Measurements from ENCODE around the gene SUCLG1.

Gene SUCLG1

GRCh38 chr2:84395820-84396219 is 63.3 kb downstream of the SUCLG1 start:
- TF ChIP-seq, protein P1, sequence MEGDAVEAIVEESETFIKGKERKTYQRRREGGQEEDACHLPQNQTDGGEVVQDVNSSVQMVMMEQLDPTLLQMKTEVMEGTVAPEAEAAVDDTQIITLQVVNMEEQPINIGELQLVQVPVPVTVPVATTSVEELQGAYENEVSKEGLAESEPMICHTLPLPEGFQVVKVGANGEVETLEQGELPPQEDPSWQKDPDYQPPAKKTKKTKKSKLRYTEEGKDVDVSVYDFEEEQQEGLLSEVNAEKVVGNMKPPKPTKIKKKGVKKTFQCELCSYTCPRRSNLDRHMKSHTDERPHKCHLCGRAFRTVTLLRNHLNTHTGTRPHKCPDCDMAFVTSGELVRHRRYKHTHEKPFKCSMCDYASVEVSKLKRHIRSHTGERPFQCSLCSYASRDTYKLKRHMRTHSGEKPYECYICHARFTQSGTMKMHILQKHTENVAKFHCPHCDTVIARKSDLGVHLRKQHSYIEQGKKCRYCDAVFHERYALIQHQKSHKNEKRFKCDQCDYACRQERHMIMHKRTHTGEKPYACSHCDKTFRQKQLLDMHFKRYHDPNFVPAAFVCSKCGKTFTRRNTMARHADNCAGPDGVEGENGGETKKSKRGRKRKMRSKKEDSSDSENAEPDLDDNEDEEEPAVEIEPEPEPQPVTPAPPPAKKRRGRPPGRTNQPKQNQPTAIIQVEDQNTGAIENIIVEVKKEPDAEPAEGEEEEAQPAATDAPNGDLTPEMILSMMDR (IDR thresholded peaks at IDR 0.05; ENCODE audit: borderline replicate concordance, extremely low read depth, low read length, poor library complexity, severe bottlenecking): no peak
- TF ChIP-seq EZH2 (IDR thresholded peaks at IDR 0.05; ENCODE audit: borderline replicate concordance, low read depth, low read length, severe bottlenecking): no peak
- Histone ChIP-seq H3K79me2 (ENCODE audit: insufficient read depth, low read length) (no peaks in the 10 kb centered on the region), H3K9me3 (ENCODE audit: insufficient read depth, low read length, severe bottlenecking) (no peaks in the 10 kb centered on the region), H2AFZ (ENCODE audit: low read depth, low read length) (no peak overlapping the region), H3K4me2 (ENCODE audit: insufficient read depth, low read length) (no peak overlapping the region), H3K27ac (ENCODE audit: low read length) (no peak overlapping the region), H4K20me1 (ENCODE audit: insufficient read depth, low read length) (no peaks in the 10 kb centered on the region), H3K4me3 (ENCODE audit: low read depth in 1 of 2, low read length in 2 of 2) (no peak overlapping the region), H3K36me3 (ENCODE audit: insufficient read depth, low read length) (no peaks in the 10 kb centered on the region), H3K27me3 (ENCODE audit: insufficient read depth, low read length, poor library complexity) (no peaks in the 10 kb centered on the region), H3K9ac (ENCODE audit: low read depth, low read length) (no peak overlapping the region), H3K4me1 (ENCODE audit: insufficient read depth, low read length) (no peaks in the 10 kb centered on the region)
- DNase-seq (no peak), ATAC-seq (ENCODE audit: insufficient read depth, low read depth) (peak; percentile 35; the same call in 1 of the 3 replicates)

GRCh38 chr2:84394628-84395027 is 64.5 kb downstream of the SUCLG1 start:
- TF ChIP-seq, protein P1 (IDR thresholded peaks at IDR 0.05; ENCODE audit: borderline replicate concordance, extremely low read depth, low read length, poor library complexity, severe bottlenecking): no peak
- no peak for TF ChIP-seq EZH2 (IDR thresholded peaks at IDR 0.05; ENCODE audit: borderline replicate concordance, low read depth, low read length, severe bottlenecking)
- no peaks in the 10 kb centered on the region for H4K20me1 ChIP-seq (ENCODE audit: insufficient read depth, low read length)
- H3K27me3 ChIP-seq (ENCODE audit: insufficient read depth, low read length, poor library complexity): no peaks in the 10 kb centered on the region
- no peak overlapping the region for H2AFZ ChIP-seq (ENCODE audit: low read depth, low read length)
- ATAC-seq (ENCODE audit: insufficient read depth, low read depth): no peak
- H3K9me3 ChIP-seq (ENCODE audit: insufficient read depth, low read length, severe bottlenecking): no peaks in the 10 kb centered on the region
- no peak overlapping the region for H3K4me3 ChIP-seq (ENCODE audit: low read depth in 1 of 2, low read length in 2 of 2)
- no peaks in the 10 kb centered on the region for H3K79me2 ChIP-seq (ENCODE audit: insufficient read depth, low read length)
- no peak overlapping the region for H3K4me2 ChIP-seq (ENCODE audit: insufficient read depth, low read length)
- no peak overlapping the region for H3K9ac ChIP-seq (ENCODE audit: low read depth, low read length)
- DNase-seq: no peak
- H3K4me1 ChIP-seq (ENCODE audit: insufficient read depth, low read length): no peaks in the 10 kb centered on the region
- H3K27ac ChIP-seq (ENCODE audit: low read length): no peak overlapping the region
- H3K36me3 ChIP-seq (ENCODE audit: insufficient read depth, low read length): no peaks in the 10 kb centered on the region

- Histone ChIP-seq H3K9ac (ENCODE audit: low read depth, low read length) (no peak overlapping the region), H3K79me2 (ENCODE audit: insufficient read depth, low read length) (no peaks in the 10 kb centered on the region), H3K27me3 (ENCODE audit: insufficient read depth, low read length, poor library complexity) (no peaks in the 10 kb centered on the region), H3K9me3 (ENCODE audit: insufficient read depth, low read length, severe bottlenecking) (no peaks in the 10 kb centered on the region), H3K4me1 (ENCODE audit: insufficient read depth, low read length) (no peaks in the 10 kb centered on the region), H2AFZ (ENCODE audit: low read depth, low read length) (no peak overlapping the region), H3K36me3 (ENCODE audit: insufficient read depth, low read length) (no peaks in the 10 kb centered on the region), H3K4me2 (ENCODE audit: insufficient read depth, low read length) (no peak overlapping the region), H3K4me3 (ENCODE audit: low read depth in 1 of 2, low read length in 2 of 2) (no peak overlapping the region), H4K20me1 (ENCODE audit: insufficient read depth, low read length) (no peaks in the 10 kb centered on the region), H3K27ac (ENCODE audit: low read length) (no peak overlapping the region)
- TF ChIP-seq EZH2 (IDR thresholded peaks at IDR 0.05; ENCODE audit: borderline replicate concordance, low read depth, low read length, severe bottlenecking): no peak
- TF ChIP-seq, protein P1 (IDR thresholded peaks at IDR 0.05; ENCODE audit: borderline replicate concordance, extremely low read depth, low read length, poor library complexity, severe bottlenecking): no peak
- DNase-seq (no peak), ATAC-seq (ENCODE audit: insufficient read depth, low read depth) (no peak)
Measured at GRCh38 chr2:84393829-84394228, 65.3 kb downstream of the SUCLG1 start.

DNA sequence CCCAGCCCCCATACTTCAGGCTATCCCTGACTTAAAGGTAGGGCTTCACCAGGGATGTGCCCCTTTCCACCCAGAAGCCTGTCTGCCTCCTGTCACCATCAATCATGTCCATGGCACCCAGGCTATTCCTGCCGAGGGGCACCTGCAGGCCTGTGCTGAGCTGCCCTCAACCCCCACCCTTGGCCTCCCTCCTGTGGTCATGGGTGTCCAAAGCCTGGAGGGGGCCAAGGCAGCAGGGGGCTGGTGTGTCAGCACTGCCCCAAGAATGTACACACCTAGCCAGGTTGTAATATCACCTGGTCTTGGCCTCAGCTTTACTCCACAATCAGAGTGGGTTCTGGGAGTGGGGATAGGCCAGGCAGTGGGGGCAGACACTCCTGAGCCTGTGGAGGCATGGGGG is 69.3 kb downstream of the SUCLG1 start:
- TF ChIP-seq, protein P1 (IDR thresholded peaks at IDR 0.05; ENCODE audit: borderline replicate concordance, extremely low read depth, low read length, poor library complexity, severe bottlenecking): no peak
- no peak for TF ChIP-seq EZH2 (IDR thresholded peaks at IDR 0.05; ENCODE audit: borderline replicate concordance, low read depth, low read length, severe bottlenecking)
- Histone ChIP-seq H3K79me2 (ENCODE audit: insufficient read depth, low read length) (no peaks in the 10 kb centered on the region), H3K4me3 (ENCODE audit: low read depth in 1 of 2, low read length in 2 of 2) (no peak overlapping the region), H4K20me1 (ENCODE audit: insufficient read depth, low read length) (no peaks in the 10 kb centered on the region), H3K27me3 (ENCODE audit: insufficient read depth, low read length, poor library complexity) (peaks cover 4% of the 10 kb centered on the region), H2AFZ (ENCODE audit: low read depth, low read length) (no peak overlapping the region), H3K36me3 (ENCODE audit: insufficient read depth, low read length) (no peaks in the 10 kb centered on the region), H3K9ac (ENCODE audit: low read depth, low read length) (no peak overlapping the region), H3K4me1 (ENCODE audit: insufficient read depth, low read length) (no peaks in the 10 kb centered on the region), H3K9me3 (ENCODE audit: insufficient read depth, low read length, severe bottlenecking) (no peaks in the 10 kb centered on the region), H3K27ac (ENCODE audit: low read length) (no peak overlapping the region), H3K4me2 (ENCODE audit: insufficient read depth, low read length) (no peak overlapping the region)
- DNase-seq: no peak
- ATAC-seq (ENCODE audit: insufficient read depth, low read depth): no peak
